ENCODE results near the gene LDLRAD3. TPM values are rescaled to one million over a fixed set of nuclear protein-coding genes. Genes with fewer than 3 reads are reported as not detected.

Gene LDLRAD3
- total RNA-seq, 3 donors from 2014 or later (not counting 1 experiment from before 2014, with no cell fraction given) = 1.0 to 1.5 (median 1.2) TPM

- no peak overlapping the region for H3K4me3 ChIP-seq (ENCODE audit: low read length)
- H3K27ac ChIP-seq (ENCODE audit: low read length) = no peak overlapping the region
- H3K4me1 ChIP-seq (ENCODE audit: control insufficient read depth, insufficient read depth, low read length) = no peaks in the 10 kb centered on the region
- Mint-ChIP-seq H3K27me3 (ENCODE audit: low read depth in 2 of 2) (peaks cover 3 to 15% of the 10 kb centered on the region in 2 donors), H3K27ac (no peak overlapping the region), H3K9me3 (no peaks in the 10 kb centered on the region), H3K4me3 (no peak overlapping the region), H3K36me3 (no peaks in the 10 kb centered on the region), H3K4me1 (no peaks in the 10 kb centered on the region)
- intact Hi-C loops (cut with micrococcal nuclease) = no loop called here
- H3K27me3 ChIP-seq (ENCODE audit: control insufficient read depth, insufficient read depth, low read length) = no peaks in the 10 kb centered on the region
- DNase-seq (no peak), ATAC-seq (no peak)
- H3K9me3 ChIP-seq (ENCODE audit: control insufficient read depth, insufficient read depth, low read length) = no peaks in the 10 kb centered on the region
- TF ChIP-seq CTCF (IDR thresholded peaks at IDR 0.05) = no peak
- H3K36me3 ChIP-seq (ENCODE audit: control insufficient read depth, insufficient read depth, low read length) = no peaks in the 10 kb centered on the region
- 95% methylated on average over 5 of the region's 5 CpGs for WGBS (ENCODE audit: insufficient coverage)
These were observed 202.6 kb downstream of the LDLRAD3 start for GRCh38 chr11:36146437-36146836.

DNA sequence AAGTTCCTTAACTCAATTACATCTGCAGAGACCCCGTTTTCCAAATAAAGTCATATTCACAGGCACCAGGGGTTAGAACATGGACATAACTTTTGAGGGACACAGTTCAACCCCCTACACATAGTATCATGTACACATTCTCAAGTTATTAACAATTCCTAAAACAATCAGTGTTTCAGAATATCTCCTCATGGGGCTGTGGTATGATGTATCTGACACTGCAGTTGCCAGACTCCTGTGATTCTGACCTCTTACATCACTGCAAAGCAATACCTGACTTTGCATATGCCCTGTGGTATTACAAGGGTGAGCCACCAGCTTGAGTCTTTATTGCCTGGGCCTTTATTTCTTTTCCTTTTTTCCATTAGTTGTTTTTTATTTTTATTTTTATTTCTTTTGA, 203.6 kb downstream of the LDLRAD3 start:
- no peak for DNase-seq
- Histone ChIP-seq H3K9me3 (ENCODE audit: control insufficient read depth, insufficient read depth, low read length) (no peaks in the 10 kb centered on the region), H3K27me3 (ENCODE audit: control insufficient read depth, insufficient read depth, low read length) (no peaks in the 10 kb centered on the region), H3K4me3 (ENCODE audit: low read length) (no peak overlapping the region), H3K27ac (ENCODE audit: low read length) (no peak overlapping the region), H3K36me3 (ENCODE audit: control insufficient read depth, insufficient read depth, low read length) (no peaks in the 10 kb centered on the region), H3K4me1 (ENCODE audit: control insufficient read depth, insufficient read depth, low read length) (no peaks in the 10 kb centered on the region)
- WGBS (ENCODE audit: insufficient coverage) = 39% methylated on average over 1 of the region's 1 CpG
- no peaks in the 10 kb centered on the region for H3K36me3 Mint-ChIP-seq
- peaks cover 8 to 26% of the 10 kb centered on the region in 2 donors for H3K27me3 Mint-ChIP-seq (ENCODE audit: low read depth in 2 of 2)
- no peaks in the 10 kb centered on the region for H3K4me1 Mint-ChIP-seq
- no peak for ATAC-seq
- no peak overlapping the region for H3K27ac Mint-ChIP-seq
- TF ChIP-seq CTCF (IDR thresholded peaks at IDR 0.05) = no peak
- no peaks in the 10 kb centered on the region for H3K9me3 Mint-ChIP-seq
- H3K4me3 Mint-ChIP-seq = no peak overlapping the region
- intact Hi-C loops (cut with micrococcal nuclease) = no loop called here

GRCh38 chr11:36148701-36149100, 204.8 kb downstream of the LDLRAD3 start:
- Mint-ChIP-seq H3K4me1 (no peaks in the 10 kb centered on the region), H3K36me3 (no peaks in the 10 kb centered on the region), H3K4me3 (no peak overlapping the region), H3K9me3 (no peaks in the 10 kb centered on the region), H3K27ac (no peak overlapping the region), H3K27me3 (ENCODE audit: low read depth in 2 of 2) (peaks cover 9 to 32% of the 10 kb centered on the region in 2 donors)
- Histone ChIP-seq H3K27ac (ENCODE audit: low read length) (no peak overlapping the region), H3K4me1 (ENCODE audit: control insufficient read depth, insufficient read depth, low read length) (no peaks in the 10 kb centered on the region), H3K27me3 (ENCODE audit: control insufficient read depth, insufficient read depth, low read length) (no peaks in the 10 kb centered on the region), H3K9me3 (ENCODE audit: control insufficient read depth, insufficient read depth, low read length) (no peaks in the 10 kb centered on the region), H3K36me3 (ENCODE audit: control insufficient read depth, insufficient read depth, low read length) (no peaks in the 10 kb centered on the region), H3K4me3 (ENCODE audit: low read length) (no peak overlapping the region)
- ATAC-seq (no peak), DNase-seq (no peak)
- WGBS (ENCODE audit: insufficient coverage) = 94% methylated on average over 3 of the region's 3 CpGs
- intact Hi-C loops (cut with micrococcal nuclease) = no loop called here
- no peak for TF ChIP-seq CTCF (IDR thresholded peaks at IDR 0.05)

DNA sequence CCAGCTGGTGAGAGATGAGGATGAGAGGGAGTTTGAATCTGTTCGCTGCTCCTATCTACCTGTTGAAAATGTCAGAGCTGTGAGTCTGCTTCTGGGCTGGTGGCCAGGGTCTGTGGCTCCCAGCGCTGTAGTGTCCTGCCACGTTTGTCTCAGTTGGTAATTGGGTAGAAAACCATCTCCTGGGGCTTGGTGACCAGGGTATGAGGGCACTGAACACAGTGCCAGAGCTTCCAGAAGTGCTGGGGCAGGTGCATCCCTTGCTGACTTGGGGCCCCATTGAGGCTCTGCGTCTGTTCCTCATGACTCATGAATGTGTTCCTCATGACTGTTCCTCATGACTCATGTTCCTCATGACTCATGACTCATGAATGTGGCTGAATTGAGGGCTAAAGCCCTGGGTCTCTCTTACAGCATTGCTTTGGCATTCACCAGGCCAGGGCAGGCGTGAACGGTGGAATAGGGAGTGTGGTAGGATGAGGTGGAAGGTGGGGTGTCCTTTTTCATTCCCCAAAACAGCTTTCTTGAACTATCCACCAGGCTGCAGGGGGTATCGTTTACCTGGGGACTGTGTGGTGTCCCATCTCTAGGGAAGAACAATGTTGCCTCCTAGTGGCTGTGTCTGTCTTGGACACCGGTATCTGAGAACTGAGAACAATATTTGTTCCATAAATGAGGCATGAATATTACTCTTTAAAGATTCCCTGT, 205.8 kb downstream of the LDLRAD3 start:
- no peaks in the 10 kb centered on the region for H3K4me1 ChIP-seq (ENCODE audit: control insufficient read depth, insufficient read depth, low read length)
- H3K27me3 ChIP-seq (ENCODE audit: control insufficient read depth, insufficient read depth, low read length) = no peaks in the 10 kb centered on the region
- H3K36me3 ChIP-seq (ENCODE audit: control insufficient read depth, insufficient read depth, low read length) = no peaks in the 10 kb centered on the region
- Mint-ChIP-seq H3K9me3 (no peaks in the 10 kb centered on the region), H3K27ac (no peak overlapping the region), H3K36me3 (no peaks in the 10 kb centered on the region), H3K4me3 (no peak overlapping the region), H3K27me3 (ENCODE audit: low read depth in 2 of 2) (peaks cover 9 to 33% of the 10 kb centered on the region in 2 donors), H3K4me1 (no peaks in the 10 kb centered on the region)
- peak in 2 of 3 donors; percentile 34 to 67 for ATAC-seq
- no peaks in the 10 kb centered on the region for H3K9me3 ChIP-seq (ENCODE audit: control insufficient read depth, insufficient read depth, low read length)
- no peak overlapping the region for H3K4me3 ChIP-seq (ENCODE audit: low read length)
- intact Hi-C loops (cut with micrococcal nuclease) = no loop called here
- TF ChIP-seq CTCF (IDR thresholded peaks at IDR 0.05) = no peak
- WGBS (ENCODE audit: insufficient coverage) = 47% methylated on average over 8 of the region's 8 CpGs
- peak in 1 of 2 donors; percentile 11 for DNase-seq
- H3K27ac ChIP-seq (ENCODE audit: low read length) = no peak overlapping the region

All from natural killer cell (primary cell).